Sigmoid colon (tissue), 4 donors: ENCODE results near the gene GRIK4.
A peak's percentile ranks its signal among the peaks of the same experiment; 100 is the strongest.

Source experiments
- EP300 ChIP-seq, 4 donors: sonication (generic); formaldehyde crosslinking; IDR thresholded peaks; one replicate each; pipeline ENCODE4 v1.6.1; 2017; ENCODE audit warnings: antibody characterized with exemption in 4 of 4
- POLR2A ChIP-seq, 2 donors: fragments of 450-650 bp; IDR thresholded peaks; one replicate each; pipeline ENCODE4 v1.6.1; 2016; ENCODE audit warnings: antibody characterized with exemption in 2 of 2, mild to moderate bottlenecking in 2 of 2, moderate library complexity in 2 of 2
- POLR2AphosphoS5 ChIP-seq, 4 donors: sonication (generic); formaldehyde crosslinking; IDR thresholded peaks; one replicate each; pipeline ENCODE4 v1.6.1; 2017; ENCODE audit warnings: antibody characterized with exemption in 4 of 4
- TF ChIP-seq, protein P1 (sequence below), 4 experiments: fragments of 450-650 bp in 3 of 4; fragments of 200-600 bp in 1 of 4; IDR thresholded peaks; one replicate each; pipeline ENCODE4 v1.5.1; 2016 to 2019; ENCODE audit warnings: antibody characterized with exemption in 4 of 4, mild to moderate bottlenecking in 3 of 4, moderate library complexity in 2 of 4

DNA sequence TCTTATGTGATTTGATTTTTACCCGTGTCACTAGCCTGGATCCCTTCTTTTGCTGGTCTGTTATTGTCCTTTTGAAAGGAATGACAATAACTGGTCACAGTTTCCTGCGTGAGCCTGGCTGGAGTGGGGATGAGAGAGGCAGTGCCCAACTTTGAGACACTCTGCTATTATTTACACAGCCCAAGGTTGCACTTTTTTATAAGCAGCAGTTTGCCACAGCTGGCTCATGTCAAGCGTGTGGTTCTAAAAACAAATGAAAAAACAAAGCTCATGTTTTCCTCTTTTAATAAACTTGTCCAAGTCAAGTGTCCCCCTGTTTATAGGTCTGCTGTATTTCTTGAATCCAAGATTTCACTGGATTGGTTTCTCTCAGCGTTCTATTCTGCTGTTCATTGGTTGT lies 201.3 kb downstream of the GRIK4 start:
- TF ChIP-seq, protein P1, sequence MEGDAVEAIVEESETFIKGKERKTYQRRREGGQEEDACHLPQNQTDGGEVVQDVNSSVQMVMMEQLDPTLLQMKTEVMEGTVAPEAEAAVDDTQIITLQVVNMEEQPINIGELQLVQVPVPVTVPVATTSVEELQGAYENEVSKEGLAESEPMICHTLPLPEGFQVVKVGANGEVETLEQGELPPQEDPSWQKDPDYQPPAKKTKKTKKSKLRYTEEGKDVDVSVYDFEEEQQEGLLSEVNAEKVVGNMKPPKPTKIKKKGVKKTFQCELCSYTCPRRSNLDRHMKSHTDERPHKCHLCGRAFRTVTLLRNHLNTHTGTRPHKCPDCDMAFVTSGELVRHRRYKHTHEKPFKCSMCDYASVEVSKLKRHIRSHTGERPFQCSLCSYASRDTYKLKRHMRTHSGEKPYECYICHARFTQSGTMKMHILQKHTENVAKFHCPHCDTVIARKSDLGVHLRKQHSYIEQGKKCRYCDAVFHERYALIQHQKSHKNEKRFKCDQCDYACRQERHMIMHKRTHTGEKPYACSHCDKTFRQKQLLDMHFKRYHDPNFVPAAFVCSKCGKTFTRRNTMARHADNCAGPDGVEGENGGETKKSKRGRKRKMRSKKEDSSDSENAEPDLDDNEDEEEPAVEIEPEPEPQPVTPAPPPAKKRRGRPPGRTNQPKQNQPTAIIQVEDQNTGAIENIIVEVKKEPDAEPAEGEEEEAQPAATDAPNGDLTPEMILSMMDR (IDR thresholded peaks at IDR 0.05) = no peak
- TF ChIP-seq POLR2A (IDR thresholded peaks at IDR 0.05) (no peak), POLR2AphosphoS5 (IDR thresholded peaks at IDR 0.05) (peak in 1 of 4 donors; percentile 20), EP300 (IDR thresholded peaks at IDR 0.05) (no peak)
